Thymus (tissue), 11 donors: Measurements from ENCODE around the gene DNAH14. TPM values are rescaled to one million over a fixed set of nuclear protein-coding genes. Genes with fewer than 3 reads are reported as not detected.
"Not testable (repeated sequence)": the region's sequence is repeated elsewhere in the genome, so short reads cannot be mapped to it uniquely, and the experiment has no call there.

Experiments
- DNase-seq, 9 donors: peaks; one replicate each; pipeline ENCODE4 v3.0.0-alpha.2; 2013; ENCODE audit warnings: low spot score in 9 of 9, low read depth in 6 of 9, missing footprints in 1 of 9
- H3K27ac ChIP-seq, 2 donors: one replicate each; pipeline ENCODE4 v1.5.1; 2013; ENCODE audit warnings: control low read depth in 1 of 2, low read depth in 1 of 2, low read length in 1 of 2, mild to moderate bottlenecking in 1 of 2, moderate library complexity in 1 of 2
- H3K27me3 ChIP-seq, 2 donors: one replicate each; pipeline ENCODE4 v1.5.1; 2013; ENCODE audit warnings: low read length in 1 of 2; ENCODE audit not compliant: control insufficient read depth in 2 of 2, insufficient read depth in 1 of 2
- H3K36me3 ChIP-seq, 2 donors: one replicate each; pipeline ENCODE4 v1.5.1; 2013; ENCODE audit warnings: low read length in 1 of 2, mild to moderate bottlenecking in 1 of 2, moderate library complexity in 1 of 2; ENCODE audit not compliant: control insufficient read depth in 2 of 2, insufficient read depth in 2 of 2
- H3K4me1 ChIP-seq, 2 donors: one replicate each; pipeline ENCODE4 v1.5.1; 2013; ENCODE audit warnings: low read length in 2 of 2; ENCODE audit not compliant: control insufficient read depth in 2 of 2, insufficient read depth in 2 of 2
- H3K4me3 ChIP-seq, 2 donors: one replicate each; pipeline ENCODE4 v1.5.1; 2013; ENCODE audit warnings: low read length in 2 of 2, control low read depth in 1 of 2, mild to moderate bottlenecking in 1 of 2
- H3K9me3 ChIP-seq, 2 donors: one replicate each; pipeline ENCODE4 v1.5.1; 2013; ENCODE audit warnings: low read length in 1 of 2, mild to moderate bottlenecking in 1 of 2; ENCODE audit not compliant: control insufficient read depth in 2 of 2, insufficient read depth in 1 of 2
- WGBS: extraction: QIAGEN DNeasy Blood & Tissue Kit; methylation state at CpG from one replicate; pipeline ENCODE4 v1.1.7; 2013; 5-methylcytosine and 5-hydroxymethylcytosine counted together
- polyA plus RNA-seq: library from polyadenylated mRNA; stranded (reverse); fragments of 200-250 nt; gene quantifications from one replicate; pipeline ENCODE4 v1.2.3, GENCODE V29; 2013
- total RNA-seq: library from RNA; stranded (reverse); fragments of 120-200 nt; gene quantifications from one replicate; pipeline ENCODE4 v1.2.4, GENCODE V29; 2013
- donor health status: healthy.

Gene DNAH14
- total and polyA plus RNA-seq, 2 donors: 5.0 to 31.9 TPM

DNA sequence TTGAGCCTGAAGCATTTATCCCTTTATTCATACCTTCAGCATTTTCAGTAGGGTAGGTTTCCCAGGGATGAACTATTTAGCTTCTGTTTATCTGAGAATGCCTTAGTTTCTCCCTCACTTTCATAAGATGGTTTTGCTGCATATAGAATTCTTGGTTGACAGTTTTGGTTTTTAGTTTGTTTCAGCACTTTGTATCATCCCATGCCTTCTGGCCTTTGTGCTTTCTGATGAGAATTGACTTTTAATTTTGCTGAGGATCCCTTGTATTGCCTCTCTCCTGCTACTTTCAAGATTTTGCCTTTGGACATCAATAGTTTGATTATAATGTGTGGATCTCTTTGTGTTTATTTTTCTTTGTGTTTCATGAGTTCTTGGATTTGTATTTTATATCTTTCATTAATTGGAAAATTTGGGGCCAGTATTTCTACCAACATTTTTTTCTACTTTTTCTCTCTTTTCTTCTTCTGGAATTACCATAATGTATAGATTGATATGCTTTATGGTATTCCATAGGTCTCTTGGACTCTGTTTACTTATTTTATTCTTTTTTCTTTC lies 261.8 kb downstream of the DNAH14 start:
- H3K9me3 ChIP-seq: no peaks in the 10 kb centered on the region
- no peak for DNase-seq
- no peaks in the 10 kb centered on the region for H3K36me3 ChIP-seq
- H3K4me1 ChIP-seq: no peaks in the 10 kb centered on the region
- H3K4me3 ChIP-seq: no peak overlapping the region
- H3K27me3 ChIP-seq: no peaks in the 10 kb centered on the region
- no peak overlapping the region for H3K27ac ChIP-seq

DNA sequence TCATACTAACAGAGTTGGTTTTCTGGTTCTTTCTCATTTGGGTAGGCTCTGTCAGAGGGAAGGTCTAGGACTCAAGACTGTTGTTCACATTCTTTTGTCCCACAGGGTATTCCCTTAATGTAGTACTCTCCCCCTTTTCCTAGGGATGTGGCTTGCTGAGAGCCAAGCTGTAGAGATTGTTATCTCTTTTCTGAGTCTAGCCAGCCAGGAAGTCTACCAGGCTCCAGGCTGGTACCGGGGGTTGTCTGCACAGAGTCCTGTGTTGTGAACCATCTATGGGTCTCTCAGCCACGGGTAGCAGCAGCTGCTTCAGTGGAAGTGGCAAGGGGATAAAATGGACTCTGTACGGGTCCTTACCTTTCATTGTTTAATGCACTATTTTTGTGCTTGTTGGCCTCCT lies 272.0 kb downstream of the DNAH14 start:
- no peak overlapping the region for H3K27ac ChIP-seq
- H3K27me3 ChIP-seq: no peaks in the 10 kb centered on the region
- DNase-seq: no peak
- H3K4me1 ChIP-seq: no peaks in the 10 kb centered on the region
- H3K4me3 ChIP-seq: no peak overlapping the region
- WGBS: 79% methylated on average over 3 of the region's 3 CpGs
- H3K9me3 ChIP-seq: no peaks in the 10 kb centered on the region
- no peaks in the 10 kb centered on the region for H3K36me3 ChIP-seq

DNA sequence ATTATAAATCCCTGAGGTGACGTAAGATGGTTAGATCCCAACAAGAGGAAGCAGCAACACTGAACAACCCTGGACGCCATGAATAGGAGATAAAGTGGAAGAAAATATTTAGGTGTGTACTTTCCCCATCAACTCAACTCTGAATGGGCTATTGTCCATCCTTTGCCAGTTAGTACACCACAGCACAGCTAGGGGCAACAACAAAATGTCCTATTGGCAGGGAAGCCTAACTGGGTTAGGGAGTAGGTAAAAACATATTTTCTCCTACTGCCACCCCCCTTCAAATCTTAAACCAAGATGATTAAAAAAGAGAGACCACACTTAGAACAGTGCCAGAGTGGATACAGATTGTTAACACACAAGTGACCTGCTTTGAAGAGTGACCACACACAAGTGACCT lies 278.3 kb downstream of the DNAH14 start:
- Histone ChIP-seq H3K4me3 (no peak overlapping the region), H3K36me3 (no peaks in the 10 kb centered on the region), H3K4me1 (no peaks in the 10 kb centered on the region), H3K9me3 (no peaks in the 10 kb centered on the region), H3K27ac (no peak overlapping the region), H3K27me3 (no peaks in the 10 kb centered on the region)
- WGBS: over 99% methylated on average over 2 of the region's 2 CpGs
- DNase-seq: no peak

DNA sequence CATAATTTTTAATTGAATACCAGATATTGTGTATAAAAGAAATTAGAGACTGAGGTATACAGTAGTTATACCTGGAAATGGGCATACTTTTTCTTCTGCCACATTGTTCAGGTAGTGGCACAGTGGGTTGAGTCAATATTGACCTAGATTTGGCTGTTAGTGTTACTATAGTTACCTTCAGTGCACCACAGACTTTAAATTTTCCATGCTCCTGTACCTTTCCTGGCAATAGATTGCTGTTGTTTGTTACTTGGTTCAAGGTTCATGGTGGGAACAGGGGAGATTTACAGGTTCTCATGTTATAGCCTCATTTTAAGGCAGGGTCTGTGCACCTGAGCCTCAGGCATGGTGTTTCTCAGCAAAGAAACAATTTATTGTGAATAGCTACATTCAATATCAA lies 279.7 kb downstream of the DNAH14 start:
- DNase-seq: no peak
- H3K36me3 ChIP-seq: no peaks in the 10 kb centered on the region
- no peak overlapping the region for H3K4me3 ChIP-seq
- no peaks in the 10 kb centered on the region for H3K27me3 ChIP-seq
- no peaks in the 10 kb centered on the region for H3K9me3 ChIP-seq
- no peaks in the 10 kb centered on the region for H3K4me1 ChIP-seq
- H3K27ac ChIP-seq: no peak overlapping the region

DNA sequence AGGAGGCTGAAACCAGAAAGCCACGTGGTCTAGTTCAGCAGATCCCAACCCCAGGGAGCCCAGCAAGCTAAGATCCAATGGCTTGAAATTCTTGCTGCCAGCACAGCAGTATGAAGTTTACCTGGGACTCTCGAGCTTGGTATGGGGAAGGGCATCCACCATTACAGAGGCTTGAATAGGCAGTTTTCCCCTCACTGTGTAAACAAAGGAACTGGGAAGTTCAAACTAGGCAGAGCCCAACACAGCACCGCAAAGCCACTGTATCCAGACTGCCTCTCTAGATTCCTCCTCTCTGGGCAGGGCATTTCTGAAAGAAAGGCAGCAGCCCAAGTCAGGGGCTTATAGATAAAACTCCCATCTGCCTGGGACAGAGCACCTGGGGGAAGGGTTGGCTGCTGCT lies 280.7 kb downstream of the DNAH14 start:
- 95% methylated on average over 3 of the region's 3 CpGs for WGBS
- H3K27me3 ChIP-seq, H3K27ac ChIP-seq, H3K4me1 ChIP-seq, H3K9me3 ChIP-seq, H3K36me3 ChIP-seq, DNase-seq, H3K4me3 ChIP-seq: not testable (repeated sequence)

DNA sequence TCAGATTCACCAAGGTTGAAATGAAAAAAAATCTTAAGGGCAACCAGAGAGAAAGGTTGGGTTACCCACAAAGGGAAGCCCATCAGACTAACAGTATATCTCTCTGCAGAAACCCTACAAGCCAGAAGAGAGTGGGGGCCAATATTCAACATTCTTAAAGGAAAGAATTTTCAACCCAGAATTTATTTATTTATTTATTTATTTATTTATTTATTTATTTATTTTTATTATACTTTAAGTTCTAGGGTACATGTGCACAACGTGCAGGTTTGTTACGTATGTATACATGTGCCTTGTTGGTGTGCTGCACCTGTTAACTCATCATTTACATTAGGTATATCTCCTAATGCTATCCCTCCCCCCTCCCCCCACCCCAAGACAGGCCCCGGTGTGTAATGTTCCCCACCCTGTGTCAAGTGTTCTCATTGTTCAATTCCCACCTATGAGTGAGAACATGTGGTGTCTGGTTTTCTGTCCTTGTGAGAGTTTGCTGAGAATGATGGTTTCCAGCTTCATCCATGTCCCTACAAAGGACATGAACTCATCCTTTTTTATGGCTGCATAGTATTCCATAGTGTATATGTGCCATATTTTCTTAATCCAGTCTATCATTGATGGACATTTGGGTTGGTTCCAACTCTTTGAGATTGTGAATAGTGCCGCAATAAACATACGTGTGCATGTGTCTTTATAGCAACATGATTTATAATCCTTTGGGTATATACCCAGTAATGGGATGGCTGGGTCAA lies 282.4 kb downstream of the DNAH14 start:
- H3K4me3 ChIP-seq, H3K27me3 ChIP-seq, H3K4me1 ChIP-seq, H3K36me3 ChIP-seq, H3K27ac ChIP-seq, DNase-seq, H3K9me3 ChIP-seq: not testable (repeated sequence)
- WGBS: 97% methylated on average over 5 of the region's 5 CpGs

DNA sequence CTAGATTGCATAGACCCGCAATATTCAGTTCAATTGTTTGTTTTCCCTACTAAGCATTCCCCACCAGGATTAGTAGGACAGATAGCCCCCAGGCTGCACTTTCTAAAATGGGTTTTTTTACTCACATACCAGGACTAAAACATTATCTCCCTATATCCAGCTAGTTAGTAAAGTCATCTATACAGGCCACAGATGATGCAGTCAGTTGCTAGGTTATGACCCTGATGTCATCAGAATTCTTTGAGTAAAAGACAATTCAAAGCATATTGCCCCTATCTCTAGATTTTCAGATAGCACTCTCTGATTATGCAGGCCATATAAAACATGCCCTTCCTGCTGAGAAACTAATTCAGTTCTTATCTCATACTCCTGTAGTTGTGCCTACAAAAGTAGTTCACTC lies 294.8 kb downstream of the DNAH14 start:
- no peak overlapping the region for H3K27ac ChIP-seq
- DNase-seq: no peak
- H3K27me3 ChIP-seq: no peaks in the 10 kb centered on the region
- H3K4me3 ChIP-seq: no peak overlapping the region
- no peaks in the 10 kb centered on the region for H3K9me3 ChIP-seq
- no peaks in the 10 kb centered on the region for H3K36me3 ChIP-seq
- WGBS: 97% methylated on average over 1 of the region's 1 CpG
- H3K4me1 ChIP-seq: no peaks in the 10 kb centered on the region

DNA sequence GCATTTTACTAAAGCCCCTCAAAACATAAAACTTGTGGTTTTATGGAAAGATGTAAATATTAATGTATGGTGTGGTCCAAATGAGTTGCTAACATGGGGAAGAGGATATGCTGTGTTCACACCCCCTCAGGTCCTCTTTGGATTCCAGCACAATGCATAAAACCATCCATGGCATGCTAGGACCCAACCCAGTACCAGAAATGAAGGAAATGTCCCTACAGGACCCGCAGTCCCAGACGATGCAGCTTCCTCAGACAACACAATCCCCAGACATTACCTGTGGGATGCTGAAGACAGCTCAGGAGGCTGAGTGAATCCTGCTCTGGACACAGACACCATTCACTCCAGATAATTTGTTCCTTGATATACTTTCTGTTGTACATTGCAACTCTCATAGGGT lies 296.2 kb downstream of the DNAH14 start:
- no peaks in the 10 kb centered on the region for H3K27me3 ChIP-seq
- 98% methylated on average over 2 of the region's 2 CpGs for WGBS
- H3K9me3 ChIP-seq: no peaks in the 10 kb centered on the region
- no peak for DNase-seq
- H3K4me1 ChIP-seq: no peaks in the 10 kb centered on the region
- H3K4me3 ChIP-seq: no peak overlapping the region
- H3K36me3 ChIP-seq: no peaks in the 10 kb centered on the region
- no peak overlapping the region for H3K27ac ChIP-seq

DNA sequence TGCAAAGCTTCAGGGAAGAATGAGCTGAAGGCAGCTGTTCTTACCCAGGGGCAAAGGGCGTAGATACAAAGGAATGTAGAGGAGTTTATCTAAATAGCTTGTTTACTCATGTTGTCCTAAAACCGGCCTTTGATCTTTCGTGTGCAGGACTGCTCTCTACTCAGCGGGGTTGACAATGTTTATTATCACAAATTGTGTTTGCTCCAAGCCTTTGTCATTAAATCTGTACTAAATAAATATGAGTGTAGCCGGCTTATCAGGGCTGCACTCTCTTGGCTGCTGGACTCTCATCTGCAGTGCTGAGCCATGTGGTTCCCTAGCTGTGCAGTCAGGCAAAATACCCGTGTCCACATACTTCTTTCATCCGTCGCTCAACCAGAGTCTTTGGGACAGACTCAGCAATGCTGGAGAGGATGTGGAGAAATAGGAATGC lies 299.4 kb downstream of the DNAH14 start:
- Histone ChIP-seq H3K27me3 (no peaks in the 10 kb centered on the region), H3K9me3 (no peaks in the 10 kb centered on the region), H3K4me3 (no peak overlapping the region), H3K4me1 (no peaks in the 10 kb centered on the region), H3K27ac (no peak overlapping the region), H3K36me3 (no peaks in the 10 kb centered on the region)
- no peak for DNase-seq
- 96% methylated on average over 8 of the region's 8 CpGs for WGBS
